ENCODE measurements around the gene LGR4. TPM values are rescaled to one million over a fixed set of nuclear protein-coding genes. Genes with fewer than 3 reads are reported as not detected.

LGR4 gene
- total and polyA plus RNA-seq, 11 donors, result 7.4 to 39.1 (median 28.3) TPM

DNA sequence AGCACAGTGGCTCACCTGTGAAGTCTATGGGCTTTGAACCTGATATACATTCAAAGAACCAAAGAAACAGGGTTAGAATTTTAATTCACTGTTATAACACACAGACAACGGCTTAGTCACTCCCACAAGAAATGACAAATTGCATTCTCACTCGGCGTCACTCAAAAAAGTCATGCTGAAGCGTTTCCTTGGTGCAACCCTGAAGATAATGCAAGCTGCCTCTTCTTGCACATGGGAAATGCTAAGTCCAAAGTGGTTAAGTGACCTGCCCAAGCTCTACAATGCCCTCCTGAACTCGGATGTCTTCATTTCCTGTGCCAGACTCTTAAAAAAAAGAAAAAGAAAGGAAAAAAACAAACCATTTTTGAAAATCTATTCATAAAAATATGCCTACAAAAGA, 10.0 kb downstream of the LGR4 start:
- intact Hi-C loops (cut with DNase I), result no loop called here
- Histone ChIP-seq H3K36me3 (no peaks in the 10 kb centered on the region), H3K4me3 (no peak overlapping the region), H3K4me1 (peaks cover 0 to 35% (median 12%) of the 10 kb centered on the region in 12 donors), H3K27ac (no peak overlapping the region), H3K9me3 (no peaks in the 10 kb centered on the region), H3K27me3 (no peaks in the 10 kb centered on the region)
- no peak for ATAC-seq
- TF ChIP-seq, protein P1, sequence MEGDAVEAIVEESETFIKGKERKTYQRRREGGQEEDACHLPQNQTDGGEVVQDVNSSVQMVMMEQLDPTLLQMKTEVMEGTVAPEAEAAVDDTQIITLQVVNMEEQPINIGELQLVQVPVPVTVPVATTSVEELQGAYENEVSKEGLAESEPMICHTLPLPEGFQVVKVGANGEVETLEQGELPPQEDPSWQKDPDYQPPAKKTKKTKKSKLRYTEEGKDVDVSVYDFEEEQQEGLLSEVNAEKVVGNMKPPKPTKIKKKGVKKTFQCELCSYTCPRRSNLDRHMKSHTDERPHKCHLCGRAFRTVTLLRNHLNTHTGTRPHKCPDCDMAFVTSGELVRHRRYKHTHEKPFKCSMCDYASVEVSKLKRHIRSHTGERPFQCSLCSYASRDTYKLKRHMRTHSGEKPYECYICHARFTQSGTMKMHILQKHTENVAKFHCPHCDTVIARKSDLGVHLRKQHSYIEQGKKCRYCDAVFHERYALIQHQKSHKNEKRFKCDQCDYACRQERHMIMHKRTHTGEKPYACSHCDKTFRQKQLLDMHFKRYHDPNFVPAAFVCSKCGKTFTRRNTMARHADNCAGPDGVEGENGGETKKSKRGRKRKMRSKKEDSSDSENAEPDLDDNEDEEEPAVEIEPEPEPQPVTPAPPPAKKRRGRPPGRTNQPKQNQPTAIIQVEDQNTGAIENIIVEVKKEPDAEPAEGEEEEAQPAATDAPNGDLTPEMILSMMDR (IDR thresholded peaks at IDR 0.05), result no peak
- no peak for TF ChIP-seq POLR2A (IDR thresholded peaks at IDR 0.05)
- no peak for DNase-seq
- WGBS, 4 donors, result 74 to 83% (median 76%) methylated on average over 5 of the region's 5 CpGs

DNA sequence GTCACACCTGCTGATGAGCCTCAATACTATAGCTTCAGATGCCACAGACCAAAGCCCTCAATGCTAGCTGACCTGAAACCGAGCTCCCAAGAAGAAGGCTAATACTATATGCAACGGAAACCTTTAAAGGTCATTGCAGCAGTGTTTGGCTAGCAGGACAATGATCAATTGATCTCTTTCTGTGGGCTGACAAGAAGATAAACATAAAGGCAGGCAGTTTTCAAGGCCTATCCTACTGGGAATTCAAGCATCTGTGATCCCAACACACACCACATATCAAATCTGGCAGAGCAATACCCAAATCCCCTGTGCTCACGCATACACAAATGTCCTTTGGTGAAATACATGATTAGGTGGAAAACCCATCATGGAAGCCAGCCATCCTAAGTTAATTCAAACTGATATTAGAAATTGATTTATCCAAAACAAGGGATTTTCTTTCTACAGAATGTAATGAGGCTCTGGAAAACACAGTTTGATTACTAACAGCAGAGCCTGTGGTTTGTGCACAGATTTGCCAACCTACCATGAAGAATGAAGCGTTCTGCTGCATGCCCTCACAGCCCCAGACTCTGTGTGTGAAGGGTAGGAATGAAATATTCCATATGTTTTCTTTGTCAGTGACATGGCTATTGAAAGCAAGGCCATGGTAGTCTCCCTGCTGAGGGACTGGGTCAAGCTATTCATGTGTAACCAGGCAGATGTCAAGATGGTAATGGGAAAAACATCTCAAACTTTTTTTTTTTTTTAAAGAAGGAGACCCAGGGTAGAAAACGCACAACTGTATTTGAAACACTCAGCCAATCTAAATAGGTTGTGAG, 12.2 kb downstream of the LGR4 start:
- H3K27me3 ChIP-seq, result no peaks in the 10 kb centered on the region
- TF ChIP-seq POLR2A (IDR thresholded peaks at IDR 0.05), result no peak
- TF ChIP-seq, protein P1 (IDR thresholded peaks at IDR 0.05), result no peak
- no peak overlapping the region for H3K4me3 ChIP-seq
- intact Hi-C loops (cut with DNase I), result no loop called here
- 82 to 94% (median 88%) methylated on average over 5 of the region's 5 CpGs for WGBS, 4 donors
- H3K9me3 ChIP-seq, result no peaks in the 10 kb centered on the region
- peaks cover 0 to 42% (median 12%) of the 10 kb centered on the region in 12 donors for H3K4me1 ChIP-seq
- no peak for DNase-seq
- no peaks in the 10 kb centered on the region for H3K36me3 ChIP-seq
- no peak for ATAC-seq
- H3K27ac ChIP-seq, result no peak overlapping the region

DNA sequence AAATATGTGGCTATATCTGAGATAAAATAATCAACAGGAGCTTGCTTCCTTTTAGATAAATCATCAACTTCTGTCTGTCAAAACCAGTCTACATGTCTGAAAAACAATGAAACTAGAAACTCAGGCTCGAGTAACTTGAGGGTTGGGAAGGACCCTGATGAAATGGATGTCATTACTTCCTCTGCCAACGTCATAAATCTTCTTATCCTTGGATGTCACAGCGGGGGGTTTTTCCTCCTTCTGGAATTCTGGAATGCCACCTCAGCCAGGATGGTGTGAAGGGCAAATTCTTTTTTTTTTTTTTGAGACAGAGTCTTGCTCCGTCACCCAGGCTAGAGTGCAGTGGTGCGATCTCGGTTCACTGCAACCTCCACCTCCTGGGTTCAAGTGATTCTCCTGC, 13.4 kb downstream of the LGR4 start:
- intact Hi-C loops (cut with DNase I), result no loop called here

DNA sequence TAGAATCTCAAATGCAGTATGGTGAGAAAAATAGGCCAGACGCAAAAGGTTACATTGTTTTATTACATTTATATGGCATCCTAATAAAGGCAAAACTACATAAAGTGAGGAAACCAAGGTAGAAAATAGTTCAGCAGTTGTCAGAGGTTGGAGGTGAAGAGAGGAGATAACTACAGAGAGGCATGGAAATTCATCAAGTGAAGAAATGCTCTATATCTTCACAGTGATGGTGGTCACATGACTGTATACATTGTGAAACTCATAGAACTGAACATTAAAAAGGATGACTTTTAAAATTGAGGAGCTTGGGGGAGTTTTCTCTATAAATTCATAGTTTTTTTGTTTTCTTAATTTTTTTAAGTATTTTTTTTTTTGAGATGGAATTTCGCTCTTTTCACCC, 14.4 kb downstream of the LGR4 start:
- H3K9me3 ChIP-seq, result no peaks in the 10 kb centered on the region
- DNase-seq (no peak), ATAC-seq (no peak)
- peaks cover 0 to 26% (median 0%) of the 10 kb centered on the region in 12 donors for H3K4me1 ChIP-seq
- WGBS, 4 donors, result 92 to 99% (median 96%) methylated on average over 2 of the region's 2 CpGs
- TF ChIP-seq, protein P1 (IDR thresholded peaks at IDR 0.05), result no peak
- TF ChIP-seq POLR2A (IDR thresholded peaks at IDR 0.05), result no peak
- no peaks in the 10 kb centered on the region for H3K27me3 ChIP-seq
- no peaks in the 10 kb centered on the region for H3K36me3 ChIP-seq
- H3K4me3 ChIP-seq, result no peak overlapping the region
- H3K27ac ChIP-seq, result no peak overlapping the region
- intact Hi-C loops (cut with DNase I), result no loop called here

More for the DNA sequence above, 13.4 kb downstream of the LGR4 start:
- no peak for ATAC-seq
- no peaks in the 10 kb centered on the region for H3K36me3 ChIP-seq
- H3K9me3 ChIP-seq, result no peaks in the 10 kb centered on the region
- DNase-seq, result no peak
- no peaks in the 10 kb centered on the region for H3K27me3 ChIP-seq
- TF ChIP-seq, protein P1 (IDR thresholded peaks at IDR 0.05), result no peak
- no peak for TF ChIP-seq POLR2A (IDR thresholded peaks at IDR 0.05)
- WGBS, 4 donors, result 81 to 87% (median 83%) methylated on average over 6 of the region's 6 CpGs
- H3K4me3 ChIP-seq, result no peak overlapping the region
- H3K27ac ChIP-seq, result no peak overlapping the region
- peaks cover 0 to 31% (median 4%) of the 10 kb centered on the region in 12 donors for H3K4me1 ChIP-seq

Data from heart left ventricle (tissue), 16 donors.